Loucy (cell line): ENCODE results near the gene NR4A2.

Source experiments
- H2AFZ ChIP-seq: fragments of 200-600 bp; sonication (generic); 2 replicates; pipeline ENCODE4 v1.6.0; 2016; ENCODE audit warnings: antibody characterized with exemption, mild to moderate bottlenecking, low read length, moderate library complexity
- H3F3A ChIP-seq: fragments of 200-600 bp; 2 replicates; pipeline ENCODE4 v1.6.0; 2016; ENCODE audit warnings: antibody characterized with exemption, low read depth, mild to moderate bottlenecking
- H3K27me3 ChIP-seq: fragments of 200-600 bp; sonication (generic); 2 replicates; pipeline ENCODE4 v1.6.1; 2014; ENCODE audit warnings: low read length, mild to moderate bottlenecking; ENCODE audit not compliant: insufficient read depth, poor library complexity, severe bottlenecking
- H3K36me3 ChIP-seq: fragments of 200-600 bp; sonication (generic); 2 replicates; pipeline ENCODE4 v1.6.1; 2016; ENCODE audit warnings: low read length; ENCODE audit not compliant: insufficient read depth
- H3K4me1 ChIP-seq: fragments of 200-600 bp; sonication (generic); 2 replicates; pipeline ENCODE4 v1.5.1; 2014; ENCODE audit warnings: low read length, mild to moderate bottlenecking; ENCODE audit not compliant: insufficient read depth, poor library complexity, severe bottlenecking
- H3K4me2 ChIP-seq: fragments of 200-600 bp; sonication (generic); 2 replicates; pipeline ENCODE4 v1.6.0; 2014; ENCODE audit warnings: antibody characterized with exemption, low read length, low read depth, mild to moderate bottlenecking; ENCODE audit not compliant: poor library complexity, severe bottlenecking
- H3K4me3 ChIP-seq: fragments of 200-600 bp; sonication (generic); 2 replicates; pipeline ENCODE4 v1.5.1; 2014; ENCODE audit warnings: low read length, mild to moderate bottlenecking, mixed read lengths; ENCODE audit not compliant: poor library complexity, severe bottlenecking
- H3K79me2 ChIP-seq: fragments of 200-600 bp; sonication (generic); 2 replicates; pipeline ENCODE4 v1.6.1; 2014; ENCODE audit warnings: low read length; ENCODE audit not compliant: insufficient read depth
- H3K9ac ChIP-seq: fragments of 200-600 bp; sonication (generic); 2 replicates; pipeline ENCODE4 v1.6.0; 2014; ENCODE audit warnings: mild to moderate bottlenecking, low read depth, low read length, moderate library complexity; ENCODE audit not compliant: poor library complexity, severe bottlenecking
- H3K9me2 ChIP-seq: fragments of 200-600 bp; sonication (generic); replicated peaks from 2 replicates; pipeline ENCODE4 v1.6.1; 2016; ENCODE audit warnings: low read depth, low read length, mixed read lengths
- H3K9me3 ChIP-seq: fragments of 200-600 bp; sonication (generic); 2 replicates; pipeline ENCODE4 v1.6.1; 2014; ENCODE audit warnings: mild to moderate bottlenecking, antibody characterized with exemption, low read length, low read depth; ENCODE audit not compliant: insufficient read depth
- H4K20me1 ChIP-seq: fragments of 200-600 bp; sonication (generic); 2 replicates; pipeline ENCODE4 v1.6.0; 2014; ENCODE audit warnings: antibody characterized with exemption, low read length, mild to moderate bottlenecking; ENCODE audit not compliant: insufficient read depth, poor library complexity, severe bottlenecking
- CTCF ChIP-seq: fragments of 200-600 bp; sonication (generic); conservative IDR thresholded peaks from 2 replicates; pipeline ENCODE4 v1.5.1; 2014; ENCODE audit warnings: mild to moderate bottlenecking, antibody characterized with exemption, low read length
- EZH2phosphoT487 ChIP-seq: fragments of 200-600 bp; IDR thresholded peaks from 2 replicates; pipeline ENCODE4 v1.6.1; 2018; ENCODE audit warnings: antibody characterized with exemption, mild to moderate bottlenecking, moderate library complexity, borderline replicate concordance

The NR4A2 gene

GRCh38 chr2:156349161-156349560 is 16.6 kb upstream of the NR4A2 start:
- Histone ChIP-seq H3K4me3 (no peak overlapping the region), H3K9me2 (no peaks in the 10 kb centered on the region), H3F3A (no peaks in the 10 kb centered on the region), H3K9me3 (no peaks in the 10 kb centered on the region), H3K4me1 (peaks cover 9% of the 10 kb centered on the region), H4K20me1 (no peaks in the 10 kb centered on the region), H3K9ac (no peak overlapping the region), H3K79me2 (no peaks in the 10 kb centered on the region), H3K36me3 (no peaks in the 10 kb centered on the region), H3K4me2 (no peak overlapping the region), H2AFZ (peak overlapping the region; percentile 55; the same call in 1 of the 2 replicates), H3K27me3 (no peaks in the 10 kb centered on the region)
- no peak for TF ChIP-seq CTCF
- TF ChIP-seq EZH2phosphoT487 = no peak

- Histone ChIP-seq H3K4me2 (no peak overlapping the region), H3K27me3 (no peaks in the 10 kb centered on the region), H3K4me3 (no peak overlapping the region), H4K20me1 (no peaks in the 10 kb centered on the region), H3K79me2 (no peaks in the 10 kb centered on the region), H3F3A (no peaks in the 10 kb centered on the region), H3K9ac (no peak overlapping the region), H2AFZ (no peak overlapping the region), H3K9me2 (no peaks in the 10 kb centered on the region), H3K36me3 (no peaks in the 10 kb centered on the region), H3K4me1 (peaks cover 23% of the 10 kb centered on the region), H3K9me3 (no peaks in the 10 kb centered on the region)
- TF ChIP-seq CTCF (no peak), EZH2phosphoT487 (no peak)
Observed at GRCh38 chr2:156347431-156347830, 14.9 kb upstream of the NR4A2 start.

- no peaks in the 10 kb centered on the region for H3K36me3 ChIP-seq
- H2AFZ ChIP-seq = no peak overlapping the region
- H3K4me1 ChIP-seq = peaks cover 23% of the 10 kb centered on the region
- no peak overlapping the region for H3K4me3 ChIP-seq
- no peaks in the 10 kb centered on the region for H3F3A ChIP-seq
- H3K79me2 ChIP-seq = no peaks in the 10 kb centered on the region
- no peak overlapping the region for H3K4me2 ChIP-seq
- peaks cover 3% of the 10 kb centered on the region for H3K27me3 ChIP-seq
- TF ChIP-seq CTCF (no peak), EZH2phosphoT487 (no peak)
- H3K9ac ChIP-seq = no peak overlapping the region
- H3K9me2 ChIP-seq = no peaks in the 10 kb centered on the region
- no peaks in the 10 kb centered on the region for H4K20me1 ChIP-seq
- H3K9me3 ChIP-seq = no peaks in the 10 kb centered on the region
Observed at GRCh38 chr2:156346731-156347130, 14.2 kb upstream of the NR4A2 start.
